GM12891 (cell line): ENCODE data around the gene TRMT44.

Experiments used
- PAX5 ChIP-seq: IDR thresholded peaks from 2 replicates; pipeline ENCODE4 v1.6.1; 2011; ENCODE audit warnings: low read length, moderate library complexity, mild to moderate bottlenecking; ENCODE audit not compliant: insufficient read depth, severe bottlenecking
- POLR2A ChIP-seq: IDR thresholded peaks from 2 replicates; pipeline ENCODE4 v1.6.1; 2011; ENCODE audit warnings: low read depth, low read length, control low read depth
- POLR2AphosphoS5 ChIP-seq: IDR thresholded peaks from 2 replicates; pipeline ENCODE4 v1.6.1; 2011; ENCODE audit warnings: low read depth, low read length, control low read depth
- POU2F2 ChIP-seq: IDR thresholded peaks from 2 replicates; pipeline ENCODE4 v1.6.1; 2011; ENCODE audit warnings: low read depth, mild to moderate bottlenecking, control low read depth, low read length, moderate library complexity
- TAF1 ChIP-seq: IDR thresholded peaks from 2 replicates; pipeline ENCODE4 v1.6.1; 2011; ENCODE audit warnings: low read depth, low read length, control low read depth

DNA sequence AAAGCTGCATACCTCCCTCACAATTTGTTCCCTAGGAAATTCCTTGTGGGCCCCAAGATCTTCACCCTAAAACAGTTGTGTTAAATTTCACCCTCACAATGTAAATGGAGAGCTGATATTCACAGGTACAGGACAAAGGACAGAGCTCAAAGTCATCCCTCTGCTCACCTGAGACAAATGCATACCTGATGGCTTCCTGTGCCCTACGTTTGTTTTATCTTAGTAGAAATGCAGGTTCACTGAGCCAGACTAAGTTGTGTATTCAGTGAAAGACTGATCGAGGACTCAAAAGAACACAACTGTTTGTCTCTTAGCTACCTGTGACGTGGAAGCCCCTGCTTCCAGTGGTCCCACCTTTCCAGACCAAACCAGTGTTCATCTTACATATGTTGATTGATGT, 53.6 kb downstream of the TRMT44 start:
- TF ChIP-seq POLR2A, result no peak
- no peak for TF ChIP-seq PAX5
- TF ChIP-seq POU2F2, result no peak
- no peak for TF ChIP-seq POLR2AphosphoS5
- TF ChIP-seq TAF1, result no peak
